ENCODE data around the gene PAX6. TPM values are rescaled to one million over a fixed set of nuclear protein-coding genes. Genes with fewer than 3 reads are reported as not detected.

The PAX6 gene
- polyA plus RNA-seq, 1 experiment: not detected

- ChIA-PET CTCF (interaction anchor here (0.9 kb wide), 1 partner anchor 17 kb away, joined by 3 read pairs; no protein-coding TSS in a partner anchor), POLR2A (no interaction called here)
- no peak for TF ChIP-seq CTCF (IDR thresholded peaks at IDR 0.05; ENCODE audit: insufficient read depth, low read depth, low read length)
- Histone ChIP-seq H3K27me3 (ENCODE audit: control insufficient read depth, insufficient read depth, low read length) (peaks cover 76% of the 10 kb centered on the region), H3K36me3 (ENCODE audit: control insufficient read depth, insufficient read depth, low read length) (no peaks in the 10 kb centered on the region), H3K4me3 (ENCODE audit: low read depth, low read length) (no peak overlapping the region)
- DNase-seq (ENCODE audit: low read depth): no peak
These were observed 9.8 kb downstream of the PAX6 start for GRCh38 chr11:31801298-31801702.

GRCh38 chr11:31800398-31801265 is 10.5 kb downstream of the PAX6 start:
- Histone ChIP-seq H3K4me3 (ENCODE audit: low read depth, low read length) (no peak overlapping the region), H3K27me3 (ENCODE audit: control insufficient read depth, insufficient read depth, low read length) (peaks cover 75% of the 10 kb centered on the region), H3K36me3 (ENCODE audit: control insufficient read depth, insufficient read depth, low read length) (no peaks in the 10 kb centered on the region)
- DNase-seq (ENCODE audit: low read depth): no peak
- ChIA-PET CTCF (interaction anchor here (0.9 kb wide), 1 partner anchor 16 kb away, joined by 3 read pairs; no protein-coding TSS in a partner anchor), POLR2A (no interaction called here)
- no peak for TF ChIP-seq CTCF (IDR thresholded peaks at IDR 0.05; ENCODE audit: insufficient read depth, low read depth, low read length)

- POLR2A ChIA-PET: interaction anchor here (0.7 kb wide), 1 partner anchor 8 kb away, joined by 4 read pairs; no protein-coding TSS in a partner anchor
- Histone ChIP-seq H3K27me3 (ENCODE audit: control insufficient read depth, insufficient read depth, low read length) (peaks cover 69% of the 10 kb centered on the region), H3K4me3 (ENCODE audit: low read depth, low read length) (no peak overlapping the region), H3K36me3 (ENCODE audit: control insufficient read depth, insufficient read depth, low read length) (no peaks in the 10 kb centered on the region)
- no peak for DNase-seq (ENCODE audit: low read depth)
- no peak for TF ChIP-seq CTCF (IDR thresholded peaks at IDR 0.05; ENCODE audit: insufficient read depth, low read depth, low read length)
- CTCF ChIA-PET: interaction anchor here (0.9 to 2.1 kb wide), 3 partner anchors 10 to 377 kb away, joined by 3 to 5 read pairs (median 4); no protein-coding TSS in a partner anchor
These were observed 11.4 kb downstream of the PAX6 start for GRCh38 chr11:31799435-31800397.

GRCh38 chr11:31798554-31799434 is 12.3 kb downstream of the PAX6 start:
- no peaks in the 10 kb centered on the region for H3K36me3 ChIP-seq (ENCODE audit: control insufficient read depth, insufficient read depth, low read length)
- no peak for DNase-seq (ENCODE audit: low read depth)
- H3K27me3 ChIP-seq (ENCODE audit: control insufficient read depth, insufficient read depth, low read length): peaks cover 61% of the 10 kb centered on the region
- no peak overlapping the region for H3K4me3 ChIP-seq (ENCODE audit: low read depth, low read length)
- peak; percentile 36 for TF ChIP-seq CTCF (IDR thresholded peaks at IDR 0.05; ENCODE audit: insufficient read depth, low read depth, low read length)
- ChIA-PET POLR2A (no interaction called here), CTCF (interaction anchor here (0.9 to 2.1 kb wide), 4 partner anchors 11 to 378 kb away, joined by 3 to 5 read pairs (median 4); no protein-coding TSS in a partner anchor)

Measured in BJ (cell line).